Nephron progenitor cell (in vitro differentiated cells): ENCODE results near the gene PEX11G.

Source experiments
- DNase-seq: peaks from one replicate; pipeline ENCODE4 v3.0.0; 2021
- H3K27ac Mint-ChIP-seq: 2 replicates; pipeline ENCODE4 v1.8.0; 2021; ENCODE audit warnings: mild to moderate bottlenecking, moderate library complexity, mixed read lengths
- H3K27me3 Mint-ChIP-seq: 2 replicates; pipeline ENCODE4 v1.8.0; 2021; ENCODE audit warnings: mild to moderate bottlenecking, low read depth, mixed read lengths; ENCODE audit not compliant: poor library complexity
- H3K36me3 Mint-ChIP-seq: 2 replicates; pipeline ENCODE4 v1.8.0; 2021; ENCODE audit warnings: low read depth, mixed read lengths
- H3K4me1 Mint-ChIP-seq: 2 replicates; pipeline ENCODE4 v1.8.0; 2021; ENCODE audit warnings: mixed read lengths
- H3K4me3 Mint-ChIP-seq: 2 replicates; pipeline ENCODE4 v1.8.0; 2021; ENCODE audit warnings: mild to moderate bottlenecking, moderate library complexity, mixed read lengths
- H3K9me3 Mint-ChIP-seq: 2 replicates; pipeline ENCODE4 v1.8.0; 2021; ENCODE audit warnings: mild to moderate bottlenecking, moderate library complexity, mixed read lengths
- TF ChIP-seq, protein P1 (sequence below): fragments of 200-600 bp; sonication (generic); IDR thresholded peaks from 2 replicates; pipeline ENCODE4 v1.5.0; 2021; ENCODE audit warnings: antibody characterized with exemption

PEX11G gene

DNA sequence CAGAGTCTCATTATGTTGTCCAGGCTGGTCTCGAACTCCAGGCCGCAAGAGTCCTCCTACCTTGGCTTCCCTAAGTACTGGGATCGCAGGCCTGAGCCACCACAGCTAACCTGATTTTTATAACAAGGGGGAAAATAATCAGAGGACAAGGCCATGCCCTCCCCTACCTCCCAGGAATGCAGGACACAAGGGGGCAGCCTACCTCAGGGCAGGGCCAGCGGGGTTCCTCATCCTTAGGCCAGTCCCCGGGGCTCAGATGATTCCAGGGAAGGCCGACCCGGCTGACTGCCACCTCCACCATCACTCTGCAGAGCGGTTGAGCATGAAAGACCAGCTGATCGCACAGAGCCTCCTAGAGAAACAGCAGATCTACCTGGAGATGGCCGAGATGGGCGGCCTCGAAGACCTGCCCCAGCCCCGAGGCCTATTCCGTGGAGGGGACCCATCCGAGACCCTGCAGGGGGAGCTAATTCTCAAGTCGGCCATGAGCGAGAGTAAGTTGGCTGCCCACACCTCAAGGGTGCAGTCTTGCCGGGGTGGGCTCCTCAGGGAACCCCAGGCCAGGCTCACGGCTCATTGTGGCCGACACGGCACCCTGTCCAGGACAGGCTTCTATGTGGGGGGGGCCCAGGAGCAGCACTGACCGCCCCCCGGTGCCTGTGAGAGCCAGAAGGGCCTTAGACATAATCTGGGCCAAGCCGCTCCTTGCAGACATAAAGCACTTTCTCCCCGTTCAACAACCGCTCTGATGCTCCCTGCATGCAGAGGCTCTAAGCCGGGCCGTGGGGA is 26.8 kb downstream of the PEX11G start:
- H3K36me3 Mint-ChIP-seq = peaks cover 29% of the 10 kb centered on the region
- DNase-seq = no peak
- peaks cover 1% of the 10 kb centered on the region for H3K9me3 Mint-ChIP-seq
- no peaks in the 10 kb centered on the region for H3K4me1 Mint-ChIP-seq
- H3K27ac Mint-ChIP-seq = no peak overlapping the region
- TF ChIP-seq, protein P1, sequence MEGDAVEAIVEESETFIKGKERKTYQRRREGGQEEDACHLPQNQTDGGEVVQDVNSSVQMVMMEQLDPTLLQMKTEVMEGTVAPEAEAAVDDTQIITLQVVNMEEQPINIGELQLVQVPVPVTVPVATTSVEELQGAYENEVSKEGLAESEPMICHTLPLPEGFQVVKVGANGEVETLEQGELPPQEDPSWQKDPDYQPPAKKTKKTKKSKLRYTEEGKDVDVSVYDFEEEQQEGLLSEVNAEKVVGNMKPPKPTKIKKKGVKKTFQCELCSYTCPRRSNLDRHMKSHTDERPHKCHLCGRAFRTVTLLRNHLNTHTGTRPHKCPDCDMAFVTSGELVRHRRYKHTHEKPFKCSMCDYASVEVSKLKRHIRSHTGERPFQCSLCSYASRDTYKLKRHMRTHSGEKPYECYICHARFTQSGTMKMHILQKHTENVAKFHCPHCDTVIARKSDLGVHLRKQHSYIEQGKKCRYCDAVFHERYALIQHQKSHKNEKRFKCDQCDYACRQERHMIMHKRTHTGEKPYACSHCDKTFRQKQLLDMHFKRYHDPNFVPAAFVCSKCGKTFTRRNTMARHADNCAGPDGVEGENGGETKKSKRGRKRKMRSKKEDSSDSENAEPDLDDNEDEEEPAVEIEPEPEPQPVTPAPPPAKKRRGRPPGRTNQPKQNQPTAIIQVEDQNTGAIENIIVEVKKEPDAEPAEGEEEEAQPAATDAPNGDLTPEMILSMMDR = no peak
- H3K27me3 Mint-ChIP-seq = no peaks in the 10 kb centered on the region
- no peak overlapping the region for H3K4me3 Mint-ChIP-seq

GRCh38 chr19:7460562-7460966 is 28.3 kb downstream of the PEX11G start:
- DNase-seq = no peak
- Mint-ChIP-seq H3K36me3 (peaks cover 44% of the 10 kb centered on the region), H3K27me3 (no peaks in the 10 kb centered on the region), H3K4me1 (no peaks in the 10 kb centered on the region), H3K27ac (no peak overlapping the region), H3K4me3 (no peak overlapping the region), H3K9me3 (peaks cover 15% of the 10 kb centered on the region)
- TF ChIP-seq, protein P1 = no peak

- Mint-ChIP-seq H3K4me1 (no peaks in the 10 kb centered on the region), H3K4me3 (no peak overlapping the region), H3K27me3 (no peaks in the 10 kb centered on the region), H3K27ac (no peak overlapping the region), H3K36me3 (peaks cover 52% of the 10 kb centered on the region), H3K9me3 (peaks cover 23% of the 10 kb centered on the region)
- TF ChIP-seq, protein P1 = no peak
- DNase-seq = no peak
Observed at GRCh38 chr19:7459773-7460172, 29.1 kb downstream of the PEX11G start.

- Mint-ChIP-seq H3K4me1 (no peaks in the 10 kb centered on the region), H3K27me3 (no peaks in the 10 kb centered on the region), H3K9me3 (peaks cover 34% of the 10 kb centered on the region), H3K36me3 (peaks cover 63% of the 10 kb centered on the region), H3K27ac (no peak overlapping the region), H3K4me3 (no peak overlapping the region)
- TF ChIP-seq, protein P1 = no peak
- no peak for DNase-seq
Observed at GRCh38 chr19:7458675-7459074, 30.2 kb downstream of the PEX11G start.

GRCh38 chr19:7456964-7457541 is 31.8 kb downstream of the PEX11G start:
- peaks cover 77% of the 10 kb centered on the region for H3K36me3 Mint-ChIP-seq
- no peak overlapping the region for H3K4me3 Mint-ChIP-seq
- H3K27ac Mint-ChIP-seq = no peak overlapping the region
- peaks cover 42% of the 10 kb centered on the region for H3K9me3 Mint-ChIP-seq
- H3K27me3 Mint-ChIP-seq = no peaks in the 10 kb centered on the region
- H3K4me1 Mint-ChIP-seq = no peaks in the 10 kb centered on the region
- DNase-seq = no peak
- TF ChIP-seq, protein P1 = no peak
